ENCODE data around the gene FDX2. TPM values are rescaled to one million over a fixed set of nuclear protein-coding genes. Genes with fewer than 3 reads are reported as not detected.

FDX2 gene
- total and polyA plus RNA-seq, 9 donors, result 2.5 to 23.6 (median 13.2) TPM

- no peaks in the 10 kb centered on the region for H3K9me3 ChIP-seq
- DNase-seq, result peak; percentile 94 to 98 (median 97)
- 1 to 4% (median 3%) methylated on average over 48 to 59 of the region's 59 CpGs for WGBS, 3 donors
- H3K27me3 ChIP-seq, result no peaks in the 10 kb centered on the region
- H3K36me3 ChIP-seq, result no peaks in the 10 kb centered on the region
- peaks cover 12% of the 10 kb centered on the region for H3K4me1 ChIP-seq (ENCODE audit: insufficient read depth)
- TF ChIP-seq POLR2A (IDR thresholded peaks at IDR 0.05) (no peak), EP300 (IDR thresholded peaks at IDR 0.05) (no peak)
- TF ChIP-seq, protein P1, sequence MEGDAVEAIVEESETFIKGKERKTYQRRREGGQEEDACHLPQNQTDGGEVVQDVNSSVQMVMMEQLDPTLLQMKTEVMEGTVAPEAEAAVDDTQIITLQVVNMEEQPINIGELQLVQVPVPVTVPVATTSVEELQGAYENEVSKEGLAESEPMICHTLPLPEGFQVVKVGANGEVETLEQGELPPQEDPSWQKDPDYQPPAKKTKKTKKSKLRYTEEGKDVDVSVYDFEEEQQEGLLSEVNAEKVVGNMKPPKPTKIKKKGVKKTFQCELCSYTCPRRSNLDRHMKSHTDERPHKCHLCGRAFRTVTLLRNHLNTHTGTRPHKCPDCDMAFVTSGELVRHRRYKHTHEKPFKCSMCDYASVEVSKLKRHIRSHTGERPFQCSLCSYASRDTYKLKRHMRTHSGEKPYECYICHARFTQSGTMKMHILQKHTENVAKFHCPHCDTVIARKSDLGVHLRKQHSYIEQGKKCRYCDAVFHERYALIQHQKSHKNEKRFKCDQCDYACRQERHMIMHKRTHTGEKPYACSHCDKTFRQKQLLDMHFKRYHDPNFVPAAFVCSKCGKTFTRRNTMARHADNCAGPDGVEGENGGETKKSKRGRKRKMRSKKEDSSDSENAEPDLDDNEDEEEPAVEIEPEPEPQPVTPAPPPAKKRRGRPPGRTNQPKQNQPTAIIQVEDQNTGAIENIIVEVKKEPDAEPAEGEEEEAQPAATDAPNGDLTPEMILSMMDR (IDR thresholded peaks at IDR 0.05), result no peak
- peak overlapping the region in 1 of 2 donors; percentile 63 for H3K27ac ChIP-seq
- intact Hi-C loops (cut with DNase I), result loop anchor here in 1 of 4 donors (5.0 kb wide), 1 partner anchor 48 kb away; the partner anchor contains the start of gene TYK2
- peak overlapping the region; percentile 91 for H3K4me3 ChIP-seq
Observed at GRCh38 chr19:10334588-10335351, 19.0 kb upstream of the FDX2 start.

DNA sequence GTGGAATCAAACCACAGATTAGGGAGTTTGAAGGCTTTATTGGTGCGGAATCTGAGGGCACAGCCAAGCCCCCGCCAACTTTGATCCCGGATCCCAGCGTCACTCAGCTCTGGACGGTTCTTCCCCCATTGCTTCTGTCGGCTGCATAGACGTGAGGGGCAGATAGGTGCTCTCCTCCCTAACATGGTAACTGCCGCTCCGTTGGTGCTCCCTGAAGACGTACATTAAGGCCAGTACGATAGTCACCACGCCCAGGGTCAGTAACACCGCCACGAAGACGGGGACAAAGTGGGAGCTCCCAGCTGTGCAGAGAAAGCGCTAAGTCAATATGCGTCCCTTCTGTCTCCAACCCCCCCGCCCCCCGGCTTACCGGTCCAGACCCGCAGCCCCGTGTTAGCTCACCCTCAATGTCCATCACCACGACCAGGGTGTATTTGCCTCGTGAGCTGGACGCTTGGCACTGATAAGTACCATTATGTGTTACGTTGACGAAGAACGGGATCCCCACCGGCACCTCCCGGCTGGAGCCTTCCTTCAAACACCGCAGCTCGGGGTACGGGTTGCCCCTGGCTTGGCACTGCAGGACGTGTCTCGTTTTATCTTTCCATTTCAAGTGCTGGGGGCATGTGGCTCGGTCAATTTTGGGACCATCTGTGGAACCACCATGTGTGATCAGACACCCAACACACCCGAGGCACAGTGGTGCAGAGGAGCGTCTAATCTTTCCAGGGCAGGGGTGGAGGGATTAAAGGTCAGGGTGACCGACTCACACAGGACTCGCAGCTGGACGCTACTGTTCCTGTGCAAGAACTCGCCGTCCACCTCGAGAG lies 18.2 kb upstream of the FDX2 start:
- H3K4me1 ChIP-seq (ENCODE audit: insufficient read depth), result peaks cover 12% of the 10 kb centered on the region
- peak in 1 of 5 donors; percentile 53 for DNase-seq
- H3K9me3 ChIP-seq, result no peaks in the 10 kb centered on the region
- no peaks in the 10 kb centered on the region for H3K36me3 ChIP-seq
- H3K27ac ChIP-seq, result peak overlapping the region in 1 of 2 donors; percentile 89
- intact Hi-C loops (cut with DNase I), result loop anchor here in 1 of 4 donors (5.0 kb wide), 1 partner anchor 48 kb away; the partner anchor contains the start of gene TYK2
- TF ChIP-seq, protein P1 (IDR thresholded peaks at IDR 0.05), result no peak
- TF ChIP-seq EP300 (IDR thresholded peaks at IDR 0.05), result no peak
- TF ChIP-seq POLR2A (IDR thresholded peaks at IDR 0.05), result no peak
- peak overlapping the region; percentile 91 for H3K4me3 ChIP-seq
- 0 to 10% (median 2%) methylated on average over 36 to 44 of the region's 44 CpGs for WGBS, 3 donors
- no peaks in the 10 kb centered on the region for H3K27me3 ChIP-seq

DNA sequence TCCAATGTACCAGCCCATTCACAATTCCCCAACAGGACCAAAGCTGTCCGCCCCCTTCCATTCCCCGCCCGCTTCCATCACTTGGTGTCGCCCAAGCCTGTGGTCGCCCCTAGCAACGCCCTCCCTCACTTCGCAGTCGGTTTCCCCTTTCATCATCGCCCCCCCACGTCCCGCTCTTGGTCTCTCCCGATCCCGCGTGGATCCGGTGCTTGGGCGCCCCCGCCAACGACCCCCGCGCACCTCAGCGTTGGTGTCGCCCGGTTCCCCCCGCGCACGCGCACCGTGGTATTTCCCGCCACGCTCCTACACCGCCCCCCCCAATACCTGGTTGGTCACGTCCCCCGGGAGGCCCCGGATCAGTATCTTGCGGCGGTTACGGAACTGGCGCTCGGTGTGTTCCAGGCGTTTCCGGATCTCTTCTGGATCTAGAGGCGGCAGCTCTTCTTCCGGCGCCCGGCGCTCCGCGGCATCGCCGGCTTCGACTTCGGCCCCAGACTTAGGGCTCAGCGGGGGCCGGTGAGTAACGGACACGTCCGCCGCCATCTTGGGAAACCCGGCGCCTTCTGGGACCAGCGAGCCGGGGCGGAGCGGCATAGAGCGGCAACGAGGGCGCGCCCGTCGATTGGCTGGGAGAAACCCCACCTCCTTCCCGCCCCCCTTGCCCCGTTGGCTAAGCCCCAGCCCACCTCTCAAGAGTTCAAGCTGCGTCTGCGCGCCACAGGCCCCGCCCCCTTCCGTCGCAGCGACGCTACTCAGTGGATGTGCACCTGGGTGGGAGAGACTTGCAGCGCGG lies 17.3 kb upstream of the FDX2 start, which contains the start of gene RAVER1:
Gene RAVER1 (minus strand): TSS at position 565 of the 793 bp plus-strand sequence. CDS start 22 bp downstream, at position 543.
- Histone ChIP-seq H3K27ac (peak within 1 kb of the TSS; percentile 78 to 89), H3K4me1 (ENCODE audit: insufficient read depth) (peaks cover 12% of the 10 kb centered on the region), H3K36me3 (no peaks in the 10 kb centered on the region), H3K4me3 (peak within 1 kb of the TSS; percentile 91), H3K27me3 (no peaks in the 10 kb centered on the region), H3K9me3 (no peaks in the 10 kb centered on the region)
- DNase-seq, result peak; percentile 98 to 99 (median 98)
- peak; percentile 81 for TF ChIP-seq POLR2A (IDR thresholded peaks at IDR 0.05)
- TF ChIP-seq, protein P1 (IDR thresholded peaks at IDR 0.05), result no peak
- no peak for TF ChIP-seq EP300 (IDR thresholded peaks at IDR 0.05)
- intact Hi-C loops (cut with DNase I), result loop anchor here in 1 of 4 donors (5.0 kb wide), 1 partner anchor 49 kb away; the partner anchor contains the start of gene TYK2
- WGBS, 3 donors, result 0 to 2% (median 1%) methylated on average over 69 to 82 of the region's 82 CpGs

All from ovary (tissue), 9 donors.